ENCODE results near the gene CEP89.
"Not testable (repeated sequence)": the region's sequence is repeated elsewhere in the genome, so short reads cannot be mapped to it uniquely, and the experiment has no call there.

The CEP89 gene

DNA sequence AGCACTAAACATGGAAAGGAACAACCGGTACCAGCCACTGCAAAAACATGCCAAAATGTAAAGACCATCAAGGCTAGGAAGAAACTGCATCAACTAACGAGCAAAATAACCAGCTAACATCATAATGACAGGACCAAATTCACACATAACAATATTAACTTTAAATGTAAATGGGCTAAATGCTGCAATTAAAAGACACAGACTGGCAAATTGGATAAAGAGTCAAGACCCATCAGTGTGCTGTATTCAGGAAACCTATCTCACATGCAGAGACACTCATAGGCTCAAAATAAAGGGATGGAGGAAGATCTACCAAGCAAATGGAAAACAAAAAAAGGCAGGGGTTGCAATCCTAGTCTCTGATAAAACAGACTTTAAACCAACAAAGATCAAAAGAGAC lies 123.7 kb downstream of the CEP89 start:
- not testable (repeated sequence) for DNase-seq (ENCODE audit: low read depth in 1 of 2, low spot score in 1 of 2)

DNA sequence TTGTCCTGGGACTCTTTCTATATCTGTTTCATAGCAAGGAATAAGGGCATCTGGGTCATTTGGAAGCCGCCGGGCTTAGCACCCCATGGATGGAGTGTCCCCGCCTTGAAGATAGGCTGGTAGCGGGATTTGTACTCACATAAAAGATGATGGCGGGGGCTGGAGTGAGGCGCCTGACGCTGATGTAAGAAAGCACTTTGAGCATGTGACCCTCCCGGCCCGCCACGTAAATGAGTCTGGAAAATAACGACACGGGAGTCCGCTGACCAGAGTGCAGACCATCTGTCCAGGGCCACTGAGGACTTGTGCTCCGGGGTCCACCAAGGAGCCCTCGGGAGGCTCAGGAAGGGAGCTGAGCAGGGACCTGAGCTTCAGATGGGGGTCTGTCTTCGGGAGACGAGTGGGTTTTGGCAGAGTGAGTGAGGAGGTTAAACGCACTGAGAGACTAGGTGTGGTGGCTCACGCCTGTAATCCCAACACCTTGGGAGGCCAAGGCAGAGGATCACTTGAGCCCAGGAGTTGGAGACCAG lies 128.0 kb downstream of the CEP89 start:
- no peak for DNase-seq (ENCODE audit: low read depth in 1 of 2, low spot score in 1 of 2)

DNA sequence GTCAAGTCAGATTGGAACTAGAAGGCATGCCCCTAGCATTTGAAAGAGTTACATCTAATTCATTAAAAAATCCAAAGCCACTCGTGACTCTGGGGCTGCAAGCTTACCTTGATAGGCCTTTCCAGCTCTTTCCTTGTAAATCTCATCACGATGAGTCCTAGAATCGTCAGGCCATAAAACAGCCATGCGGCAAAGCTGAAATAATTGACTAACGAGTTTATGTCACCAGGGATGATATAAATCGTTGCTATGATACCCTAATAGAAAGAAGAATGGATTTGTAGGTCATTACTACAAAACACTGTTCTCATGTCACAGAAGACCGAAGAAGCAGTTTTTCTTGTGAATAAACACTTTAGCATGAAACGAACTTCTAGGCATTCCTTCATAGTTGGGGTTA lies 129.7 kb downstream of the CEP89 start:
- no peak for DNase-seq (ENCODE audit: low read depth in 1 of 2, low spot score in 1 of 2)

DNA sequence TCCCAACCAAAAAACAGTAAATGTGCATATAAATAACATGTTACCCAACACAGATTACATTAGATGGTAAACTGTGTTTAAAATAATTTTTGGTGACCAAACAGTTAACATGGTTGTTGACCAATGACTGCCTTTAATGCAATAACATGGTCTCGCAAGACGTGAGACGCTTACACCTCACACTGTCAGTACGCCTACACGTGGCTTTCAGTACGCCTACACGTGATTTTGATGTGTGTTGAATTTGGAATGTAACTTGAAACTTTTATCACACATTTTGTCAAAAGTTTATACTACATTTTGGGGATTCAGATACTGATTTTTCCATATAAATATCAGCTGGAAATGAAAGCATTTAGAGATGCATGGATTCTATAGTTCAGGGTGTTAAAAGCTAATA lies 134.2 kb downstream of the CEP89 start:
- no peak for DNase-seq (ENCODE audit: low read depth in 1 of 2, low spot score in 1 of 2)

DNA sequence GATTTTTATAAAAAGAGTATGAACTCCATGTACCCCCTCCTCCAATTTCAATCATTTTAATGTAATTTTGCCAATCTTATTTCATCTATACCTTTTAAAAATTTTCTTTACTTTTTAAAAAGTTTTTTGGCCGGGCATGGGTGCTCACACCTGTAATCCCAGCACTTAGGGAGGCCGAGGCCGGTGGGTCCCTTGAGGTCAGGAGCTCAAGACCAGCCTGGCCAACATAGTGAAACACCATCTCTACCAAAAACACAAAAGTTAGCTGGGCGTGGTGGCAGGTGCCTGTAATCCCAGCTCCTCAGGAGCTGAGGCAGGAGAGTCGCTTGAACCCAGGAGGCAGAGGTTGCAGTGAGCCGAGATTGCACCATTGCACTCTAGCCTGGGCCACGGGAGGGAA lies 138.4 kb downstream of the CEP89 start:
- not testable (repeated sequence) for DNase-seq (ENCODE audit: low read depth in 1 of 2, low spot score in 1 of 2)

DNA sequence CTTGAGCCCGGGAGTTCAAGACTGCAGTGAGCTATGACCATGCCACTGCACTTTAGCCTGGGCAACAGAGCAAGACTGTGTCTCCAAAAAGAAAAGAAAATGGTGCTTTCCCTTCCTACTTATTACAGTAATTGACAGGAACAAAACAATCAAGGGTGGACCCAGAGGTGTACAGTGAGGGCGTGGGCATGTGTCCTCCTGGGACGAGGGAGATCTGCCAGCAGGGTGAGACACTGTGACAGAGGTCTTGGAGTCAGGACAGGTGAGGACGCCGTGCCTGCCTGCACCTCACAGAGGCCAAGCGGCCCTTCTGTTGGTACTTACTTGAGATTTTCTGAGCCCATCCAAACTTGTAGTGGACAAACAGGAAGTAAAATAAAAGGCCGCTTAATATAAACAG lies 138.9 kb downstream of the CEP89 start:
- DNase-seq (ENCODE audit: low read depth in 1 of 2, low spot score in 1 of 2): not testable (repeated sequence)

DNA sequence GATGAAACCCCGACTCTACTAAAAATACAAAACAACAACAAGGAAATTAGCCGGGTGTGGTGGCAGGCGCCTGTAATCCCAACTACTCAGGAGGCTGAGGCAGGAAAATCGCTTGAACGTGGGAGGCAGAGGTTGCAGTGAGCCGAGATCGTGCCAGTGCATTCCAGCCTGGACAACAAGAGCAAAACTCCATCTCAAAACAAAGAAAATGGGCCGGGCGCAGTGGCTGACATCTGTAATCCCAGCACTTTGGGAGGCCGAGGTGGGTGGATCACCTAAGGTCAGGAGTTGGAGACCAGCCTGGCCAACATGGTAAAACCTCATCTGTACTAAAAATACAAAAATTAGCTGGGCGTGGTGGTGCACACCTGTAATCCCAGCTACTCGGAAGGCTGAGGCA lies 139.7 kb downstream of the CEP89 start:
- DNase-seq (ENCODE audit: low read depth in 1 of 2, low spot score in 1 of 2): not testable (repeated sequence)

DNA sequence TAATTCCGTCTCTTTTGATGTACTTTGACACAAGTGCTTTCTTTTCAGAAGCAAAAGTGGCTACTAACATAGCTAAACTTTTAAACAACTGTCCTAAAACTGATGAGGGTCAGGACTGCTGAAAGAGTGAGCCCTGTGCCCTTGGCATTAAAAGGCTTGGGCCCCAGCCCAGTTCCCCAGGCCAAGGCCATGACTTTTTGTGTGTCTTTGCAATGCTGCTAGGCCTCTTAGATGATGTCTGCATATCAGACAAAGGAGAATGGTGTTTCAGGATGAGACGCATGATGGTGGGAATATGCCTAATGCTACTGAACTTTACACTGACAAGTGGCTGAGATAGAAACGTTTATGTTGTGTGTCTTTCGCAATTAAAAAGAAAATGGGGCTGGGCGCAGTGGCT lies 140.1 kb downstream of the CEP89 start:
- DNase-seq (ENCODE audit: low read depth in 1 of 2, low spot score in 1 of 2): no peak

DNA sequence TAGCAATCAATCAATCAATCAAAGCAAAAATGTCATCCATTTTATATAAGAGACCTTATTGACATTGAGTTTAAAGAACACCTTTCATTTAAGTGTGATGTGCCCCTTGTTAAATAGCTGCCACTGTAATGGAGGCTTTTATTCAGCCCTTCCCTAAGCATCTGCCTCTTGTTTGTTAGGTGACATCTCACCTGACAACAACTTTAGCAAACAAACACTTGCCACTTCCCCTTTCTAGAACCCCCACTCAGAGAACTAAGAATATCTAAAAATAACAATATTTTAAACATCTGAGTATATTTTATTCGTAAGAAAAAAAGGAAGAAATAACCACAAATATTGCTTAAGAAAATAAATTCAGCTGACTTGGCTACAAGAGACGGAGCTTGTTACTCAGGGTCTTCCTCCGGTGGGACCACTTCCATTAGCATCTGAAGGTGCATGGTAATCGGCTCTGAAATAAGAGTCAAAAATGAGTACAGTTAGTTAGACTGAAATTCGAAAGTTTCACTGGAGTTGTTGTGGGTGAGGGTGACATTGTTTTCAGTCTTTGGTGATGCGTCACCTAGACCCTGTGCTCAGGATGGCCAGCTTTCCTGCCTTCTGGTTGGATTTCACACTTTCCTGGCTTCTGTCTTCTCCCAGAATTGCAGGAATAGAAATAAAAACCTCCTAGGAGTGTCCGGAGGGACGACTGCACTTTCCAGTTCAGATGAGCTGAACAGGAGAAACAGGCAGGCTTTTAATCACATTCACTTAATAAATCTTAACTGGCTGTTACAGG lies 141.3 kb downstream of the CEP89 start:
- no peak for DNase-seq (ENCODE audit: low read depth in 1 of 2, low spot score in 1 of 2)

DNA sequence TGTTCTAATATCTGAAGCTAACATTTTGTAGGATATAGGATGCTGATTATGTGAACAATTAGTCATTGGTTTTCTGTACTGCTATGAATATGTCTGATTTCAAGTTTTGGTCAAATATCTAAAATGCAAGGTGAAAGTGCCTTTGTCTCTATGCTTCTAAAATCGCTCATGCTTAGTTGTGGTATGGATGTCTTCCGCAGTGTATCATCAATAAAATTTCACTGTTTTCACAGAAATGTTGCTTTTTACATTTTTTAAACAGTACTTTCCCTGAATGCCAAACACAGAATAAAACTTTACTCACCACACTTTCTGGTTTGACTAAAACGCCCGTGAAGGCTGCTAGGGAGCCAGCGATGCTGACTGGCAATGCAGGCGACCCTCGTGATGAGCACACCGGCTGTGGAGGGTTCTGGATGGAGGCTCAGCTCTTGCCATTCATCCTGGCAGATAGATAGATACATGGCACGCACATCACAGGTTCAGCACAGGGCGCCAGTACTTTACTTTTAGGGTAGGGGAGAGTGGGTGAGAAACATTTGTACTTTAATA lies 142.3 kb downstream of the CEP89 start:
- no peak for DNase-seq (ENCODE audit: low read depth in 1 of 2, low spot score in 1 of 2)

DNA sequence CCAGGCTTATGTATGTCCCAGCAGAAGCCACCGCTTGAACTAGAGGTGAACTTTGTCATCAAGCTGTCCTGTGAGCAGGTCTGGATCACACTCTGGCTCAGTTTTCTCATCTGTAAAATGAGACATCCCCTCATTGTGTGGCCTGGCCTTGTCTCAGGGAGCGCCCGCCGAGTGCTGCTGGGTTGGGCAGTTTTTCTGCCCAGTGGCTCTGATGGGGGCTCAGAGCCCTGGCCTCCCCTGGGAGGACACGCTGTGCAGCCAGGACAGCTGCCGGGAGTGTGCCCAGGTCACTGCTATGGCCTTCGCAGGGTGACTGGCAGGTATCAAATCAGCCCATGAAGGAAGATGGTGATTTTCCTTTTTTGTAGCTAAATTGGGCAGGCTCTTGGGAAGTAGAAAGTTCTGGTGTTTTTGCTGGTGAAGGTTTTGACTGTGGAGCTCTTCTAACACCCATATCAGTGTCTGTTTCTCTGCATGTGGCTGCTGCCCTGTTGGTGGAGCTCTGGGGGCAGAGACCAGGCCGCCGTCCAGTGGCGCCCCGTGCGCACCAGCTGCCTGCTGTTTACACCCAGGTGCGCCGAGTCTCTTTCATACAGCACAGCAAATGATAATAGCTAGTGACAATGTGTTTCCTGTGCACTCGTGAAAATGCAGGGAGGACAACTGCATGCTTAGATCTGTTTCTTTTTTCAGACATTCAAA lies 143.0 kb downstream of the CEP89 start:
- DNase-seq (ENCODE audit: low read depth in 1 of 2, low spot score in 1 of 2): no peak

DNA sequence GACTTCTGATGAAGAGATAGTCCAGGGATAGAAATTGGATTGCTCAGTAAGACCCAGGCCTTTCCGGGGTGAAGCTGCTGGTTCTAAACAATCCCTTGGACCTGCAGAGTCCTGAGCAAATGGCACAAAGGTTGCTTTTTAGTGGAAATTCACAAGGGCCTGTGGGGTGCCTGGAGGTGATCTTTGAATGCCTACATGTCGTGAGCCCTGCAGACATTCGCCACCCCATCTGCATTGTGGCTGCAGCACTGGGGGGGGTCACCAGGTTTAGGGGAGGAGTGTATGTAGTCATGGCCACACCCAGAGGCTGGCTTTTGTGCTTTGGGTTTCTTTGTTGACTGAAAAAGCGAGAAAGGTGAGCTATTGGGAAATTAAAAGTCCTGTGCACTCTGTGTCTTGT lies 143.6 kb downstream of the CEP89 start:
- no peak for DNase-seq (ENCODE audit: low read depth in 1 of 2, low spot score in 1 of 2)
